ENCODE data around the gene PABPC1L.

The PABPC1L gene

GRCh38 chr20:44942264-44942973 lies 32.6 kb downstream of the PABPC1L start:
- DNase-seq = no peak

GRCh38 chr20:44943828-44944227 lies 34.0 kb downstream of the PABPC1L start:
- DNase-seq = no peak

GRCh38 chr20:44945261-44945660 lies 35.4 kb downstream of the PABPC1L start:
- DNase-seq = no peak

GRCh38 chr20:44946271-44946852 lies 36.5 kb downstream of the PABPC1L start:
- no peak for DNase-seq

- DNase-seq = no peak
Observed at GRCh38 chr20:44948107-44948506, 38.2 kb downstream of the PABPC1L start.

- DNase-seq = no peak
Observed at GRCh38 chr20:44948513-44948912, 38.7 kb downstream of the PABPC1L start.

- DNase-seq = no peak
Observed at GRCh38 chr20:44950368-44950767, 40.5 kb downstream of the PABPC1L start.

GRCh38 chr20:44952731-44953130 lies 42.9 kb downstream of the PABPC1L start:
- no peak for DNase-seq

- no peak for DNase-seq
Observed at GRCh38 chr20:44954211-44954610, 44.4 kb downstream of the PABPC1L start.

GRCh38 chr20:44955270-44955669 lies 45.4 kb downstream of the PABPC1L start:
- no peak for DNase-seq

GRCh38 chr20:44956410-44956809 lies 46.5 kb downstream of the PABPC1L start:
- no peak for DNase-seq

- DNase-seq = no peak
Observed at GRCh38 chr20:44958276-44958675, 48.4 kb downstream of the PABPC1L start.

GRCh38 chr20:44959082-44959637 lies 49.3 kb downstream of the PABPC1L start:
- peak in 2 of 51 donors; percentile 28 to 48 for DNase-seq

- DNase-seq = peak in 6 of 51 donors; percentile 7 to 70 (median 31)
Observed at GRCh38 chr20:44959638-44960102, 49.8 kb downstream of the PABPC1L start.

- peak; percentile 31 to 95 (median 86) for DNase-seq
Observed at GRCh38 chr20:44960103-44960852, 50.4 kb downstream of the PABPC1L start, which contains the start of gene TOMM34. TSS of gene TOMM34 (minus strand) at chr20:44960397. CDS start at chr20:44960333, 64 bp downstream.

GRCh38 chr20:44961011-44961869 lies 51.4 kb downstream of the PABPC1L start:
- DNase-seq = no peak

GRCh38 chr20:44961870-44962267 lies 52.0 kb downstream of the PABPC1L start:
- DNase-seq = no peak

- DNase-seq = no peak
Observed at GRCh38 chr20:44962483-44962882, 52.6 kb downstream of the PABPC1L start.

- no peak for DNase-seq
Observed at GRCh38 chr20:44963325-44964215, 53.7 kb downstream of the PABPC1L start.

- no peak for DNase-seq
Observed at GRCh38 chr20:44965651-44966029, 55.8 kb downstream of the PABPC1L start.
